CD14-positive monocyte (primary cell): Measurements from ENCODE around the gene VDAC1. TPM values are rescaled to one million over a fixed set of nuclear protein-coding genes. Genes with fewer than 3 reads are reported as not detected.

Source experiments
- DNase-seq, 3 donors: peaks; one replicate each; pipeline ENCODE4 v3.0.0-alpha.2; 2011 to 2022
- H2AFZ ChIP-seq: 2 replicates; pipeline ENCODE4 v1.6.0; 2012; ENCODE audit warnings: mild to moderate bottlenecking, low read depth, low read length, inconsistent platforms; ENCODE audit not compliant: insufficient read depth, poor library complexity, severe bottlenecking
- H3K27ac ChIP-seq, 2 donors: 1 replicate in 1 of 2; 2 replicates in 1 of 2; pipeline ENCODE4 v1.5.1; 2012 to 2013; ENCODE audit warnings: low read length in 2 of 2, control low read depth in 1 of 2, inconsistent platforms in 1 of 2, low read depth in 1 of 2, mild to moderate bottlenecking in 1 of 2
- H3K27me3 ChIP-seq, 2 donors: one replicate each; pipeline versions ENCODE4 v1.6.0 to v1.6.1; 2011 to 2013; ENCODE audit warnings: low read length in 2 of 2; ENCODE audit not compliant: control insufficient read depth in 2 of 2, insufficient read depth in 2 of 2
- H3K36me3 ChIP-seq, 2 donors: replicated peaks in 1 of 2; 1 replicate in 1 of 2; 2 replicates in 1 of 2; pipeline versions ENCODE4 v1.5.1 to v1.6.1; 2012 to 2013; ENCODE audit warnings: low read length in 2 of 2, control low read depth in 1 of 2, inconsistent platforms in 1 of 2, mild to moderate bottlenecking in 1 of 2; ENCODE audit not compliant: insufficient read depth in 2 of 2, control insufficient read depth in 1 of 2
- H3K4me1 ChIP-seq, 2 donors: 1 replicate in 1 of 2; 2 replicates in 1 of 2; pipeline versions ENCODE4 v1.5.1 to v1.6.1; 2012 to 2013; ENCODE audit warnings: low read length in 2 of 2, control low read depth in 1 of 2, inconsistent platforms in 1 of 2, mild to moderate bottlenecking in 1 of 2, moderate library complexity in 1 of 2; ENCODE audit not compliant: insufficient read depth in 2 of 2, control insufficient read depth in 1 of 2
- H3K4me2 ChIP-seq: replicated peaks from 2 replicates; pipeline ENCODE3; 2012; ENCODE audit warnings: low read length, moderate library complexity, mild to moderate bottlenecking; ENCODE audit not compliant: poor library complexity, severe bottlenecking; ENCODE audit errors: extremely low read depth
- H3K4me3 ChIP-seq, 3 experiments: fragments of 200-600 bp in 1 of 3; sonication (generic) in 1 of 3; replicated peaks in 1 of 3; 1 replicate in 2 of 3; 2 replicates in 1 of 3; pipeline ENCODE4 v1.5.1; 2011 to 2013; ENCODE audit warnings: low read length in 3 of 3, mild to moderate bottlenecking in 3 of 3, control low read depth in 2 of 3, low read depth in 2 of 3, inconsistent platforms in 1 of 3, moderate library complexity in 1 of 3
- H3K79me2 ChIP-seq: 2 replicates; pipeline ENCODE4 v1.6.0; 2012; ENCODE audit warnings: mild to moderate bottlenecking, control low read depth, inconsistent platforms, low read length, moderate library complexity; ENCODE audit not compliant: insufficient read depth
- H3K9ac ChIP-seq: 2 replicates; pipeline ENCODE4 v1.6.0; 2017; ENCODE audit warnings: low read length, mild to moderate bottlenecking; ENCODE audit not compliant: insufficient read depth, poor library complexity, severe bottlenecking
- H3K9me3 ChIP-seq, 2 donors: replicated peaks in 1 of 2; 1 replicate in 1 of 2; 2 replicates in 1 of 2; pipeline versions ENCODE4 v1.5.1 to v1.6.1; 2012 to 2013; ENCODE audit warnings: low read length in 2 of 2, control low read depth in 1 of 2; ENCODE audit not compliant: control insufficient read depth in 1 of 2, insufficient read depth in 1 of 2
- H4K20me1 ChIP-seq: 2 replicates; pipeline ENCODE4 v1.6.0; 2012; ENCODE audit warnings: mild to moderate bottlenecking, low read length, control low read depth, moderate library complexity; ENCODE audit not compliant: insufficient read depth
- H3K27ac Mint-ChIP-seq, 7 donors: one replicate each; pipeline ENCODE4 v1.8.0; 2020; ENCODE audit warnings: mild to moderate bottlenecking in 7 of 7, mixed read lengths in 7 of 7, moderate library complexity in 6 of 7, inconsistent platforms in 2 of 7
- H3K27me3 Mint-ChIP-seq, 3 donors: one replicate each; pipeline ENCODE4 v1.8.0; 2021 to 2022; ENCODE audit warnings: low read depth in 3 of 3, mild to moderate bottlenecking in 3 of 3, mixed read lengths in 3 of 3, moderate library complexity in 3 of 3, inconsistent platforms in 1 of 3
- H3K36me3 Mint-ChIP-seq, 2 donors: one replicate each; pipeline ENCODE4 v1.8.0; 2020; ENCODE audit warnings: mixed read lengths in 2 of 2, inconsistent platforms in 1 of 2, mild to moderate bottlenecking in 1 of 2
- H3K4me1 Mint-ChIP-seq: one replicate; pipeline ENCODE4 v1.8.0; 2020; ENCODE audit warnings: mild to moderate bottlenecking, mixed read lengths
- H3K4me3 Mint-ChIP-seq, 2 donors: one replicate each; pipeline ENCODE4 v1.8.0; 2020; ENCODE audit warnings: mild to moderate bottlenecking in 2 of 2, mixed read lengths in 2 of 2, moderate library complexity in 1 of 2
- H3K9me3 Mint-ChIP-seq, 7 donors: one replicate each; pipeline ENCODE4 v1.8.0; 2020 to 2022; ENCODE audit warnings: mixed read lengths in 7 of 7, mild to moderate bottlenecking in 6 of 7, moderate library complexity in 6 of 7, inconsistent platforms in 2 of 7
- WGBS: methylation state at CpG from one replicate; pipeline ENCODE4 v1.1.5; 2013; ENCODE audit warnings: missing lambda C conversion rate; ENCODE audit not compliant: insufficient coverage; 5-methylcytosine and 5-hydroxymethylcytosine counted together
- intact Hi-C, 2 donors: fragments of 100-400 bp; cut with micrococcal nuclease; formaldehyde crosslinking; loops; one replicate each; pipeline versions ENCODE4 v1.15.0 to v1.15.1; 2023
- polyA plus RNA-seq, 3 donors: library from polyadenylated mRNA; depleted of rRNA in 1 of 3; unstranded in 2 of 3; stranded (reverse) in 1 of 3; fragments of 300-500 nt in 2 of 3; fragments of >200 nt in 1 of 3; fragmentation: Illumina TruSeq in 2 of 3; gene quantifications; 1 replicate in 2 of 3; 2 replicates in 1 of 3; pipeline ENCODE4 v1.2.3, GENCODE V29; 2012 to 2021
- TF ChIP-seq, protein P1 (sequence below): fragments of 200-600 bp; IDR thresholded peaks from one replicate; pipeline ENCODE4 v1.8.0; 2022; ENCODE audit warnings: antibody characterized with exemption, mild to moderate bottlenecking

The VDAC1 gene
- polyA plus RNA-seq, 3 donors, result 59.9 to 107 (median 84.4) TPM

DNA sequence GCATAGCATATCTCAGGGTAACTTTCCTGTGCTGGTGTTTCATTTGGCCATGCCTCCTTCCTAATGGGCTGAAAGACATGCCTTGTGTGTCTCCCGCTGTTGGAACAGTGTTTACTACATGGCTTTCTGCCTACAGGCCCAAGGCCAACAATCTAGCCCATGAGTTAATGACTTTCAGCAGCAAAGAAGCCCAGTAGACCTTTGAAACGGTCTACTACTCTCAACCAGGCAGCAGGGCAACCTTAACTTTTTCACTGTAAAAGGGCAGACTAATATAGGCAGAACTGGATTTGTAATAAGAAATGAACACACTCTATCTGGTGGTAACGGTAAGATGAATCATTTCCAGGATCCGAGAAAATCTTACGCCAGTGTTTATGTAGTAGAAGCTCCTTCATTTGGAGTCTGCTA, 57.3 kb downstream of the VDAC1 start:
- DNase-seq, result no peak
- Mint-ChIP-seq H3K27ac (no peak overlapping the region), H3K4me3 (no peak overlapping the region), H3K4me1 (no peaks in the 10 kb centered on the region), H3K9me3 (no peaks in the 10 kb centered on the region), H3K27me3 (peaks cover 3 to 9% (median 4%) of the 10 kb centered on the region in 3 donors), H3K36me3 (no peaks in the 10 kb centered on the region)
- intact Hi-C loops, result no loop called here
- Histone ChIP-seq H3K27ac (no peak overlapping the region), H3K4me2 (no peak overlapping the region), H3K9ac (no peak overlapping the region), H3K4me1 (no peaks in the 10 kb centered on the region), H3K79me2 (no peaks in the 10 kb centered on the region), H2AFZ (no peak overlapping the region), H4K20me1 (no peaks in the 10 kb centered on the region), H3K36me3 (no peaks in the 10 kb centered on the region), H3K4me3 (no peak overlapping the region), H3K27me3 (no peaks in the 10 kb centered on the region), H3K9me3 (no peaks in the 10 kb centered on the region)
- WGBS, result 88% methylated on average over 1 of the region's 5 CpGs
- TF ChIP-seq, protein P1, sequence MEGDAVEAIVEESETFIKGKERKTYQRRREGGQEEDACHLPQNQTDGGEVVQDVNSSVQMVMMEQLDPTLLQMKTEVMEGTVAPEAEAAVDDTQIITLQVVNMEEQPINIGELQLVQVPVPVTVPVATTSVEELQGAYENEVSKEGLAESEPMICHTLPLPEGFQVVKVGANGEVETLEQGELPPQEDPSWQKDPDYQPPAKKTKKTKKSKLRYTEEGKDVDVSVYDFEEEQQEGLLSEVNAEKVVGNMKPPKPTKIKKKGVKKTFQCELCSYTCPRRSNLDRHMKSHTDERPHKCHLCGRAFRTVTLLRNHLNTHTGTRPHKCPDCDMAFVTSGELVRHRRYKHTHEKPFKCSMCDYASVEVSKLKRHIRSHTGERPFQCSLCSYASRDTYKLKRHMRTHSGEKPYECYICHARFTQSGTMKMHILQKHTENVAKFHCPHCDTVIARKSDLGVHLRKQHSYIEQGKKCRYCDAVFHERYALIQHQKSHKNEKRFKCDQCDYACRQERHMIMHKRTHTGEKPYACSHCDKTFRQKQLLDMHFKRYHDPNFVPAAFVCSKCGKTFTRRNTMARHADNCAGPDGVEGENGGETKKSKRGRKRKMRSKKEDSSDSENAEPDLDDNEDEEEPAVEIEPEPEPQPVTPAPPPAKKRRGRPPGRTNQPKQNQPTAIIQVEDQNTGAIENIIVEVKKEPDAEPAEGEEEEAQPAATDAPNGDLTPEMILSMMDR, result no peak

- TF ChIP-seq, protein P1, result no peak
- 100% methylated on average over 2 of the region's 3 CpGs for WGBS
- no peak overlapping the region for H2AFZ ChIP-seq
- H3K9me3 ChIP-seq, result no peaks in the 10 kb centered on the region
- H3K4me3 Mint-ChIP-seq, result no peak overlapping the region
- H3K4me1 Mint-ChIP-seq, result no peaks in the 10 kb centered on the region
- H3K27ac ChIP-seq, result no peak overlapping the region
- no peaks in the 10 kb centered on the region for H3K79me2 ChIP-seq
- H3K4me1 ChIP-seq, result no peaks in the 10 kb centered on the region
- H3K27me3 ChIP-seq, result no peaks in the 10 kb centered on the region
- no peak overlapping the region for H3K4me3 ChIP-seq
- H4K20me1 ChIP-seq, result no peaks in the 10 kb centered on the region
- DNase-seq, result no peak
- H3K27me3 Mint-ChIP-seq, result peaks cover 1 to 14% (median 3%) of the 10 kb centered on the region in 3 donors
- no peaks in the 10 kb centered on the region for H3K36me3 ChIP-seq
- no peak overlapping the region for H3K27ac Mint-ChIP-seq
- H3K9ac ChIP-seq, result no peak overlapping the region
- no peak overlapping the region for H3K4me2 ChIP-seq
- intact Hi-C loops, result no loop called here
- no peaks in the 10 kb centered on the region for H3K36me3 Mint-ChIP-seq
- peaks cover 0 to 2% (median 0%) of the 10 kb centered on the region in 7 donors for H3K9me3 Mint-ChIP-seq
Measured at GRCh38 chr5:133945568-133945967, 59.2 kb downstream of the VDAC1 start.
